Endothelial cell of umbilical vein (primary cell): ENCODE results near the gene OLFML2A. TPM values are rescaled to one million over a fixed set of nuclear protein-coding genes. Genes with fewer than 3 reads are reported as not detected.

ENCODE experiments used
- BruUV-seq: library from RNA; stranded (reverse); fragments of 400-500 nt; replicated peaks from 2 replicates; lab custom pipeline; 2021; lab: Mats Ljungman, UMichigan
- CTCF ChIA-PET: fragments of 300-600, 350-600 bp; sonication (Branson Sonifier 250); formaldehyde crosslinking; loops from one replicate; lab custom pipeline; 2021; ENCODE audit warnings: antibody characterized with exemption, inconsistent platforms; lab: Charles Lee
- POLR2A ChIA-PET: fragments of 300-600, 350-600 bp; sonication (Branson Sonifier 250); formaldehyde crosslinking; loops from one replicate; lab custom pipeline; 2021; ENCODE audit warnings: antibody characterized with exemption, inconsistent platforms; lab: Charles Lee
- DNase-seq: peaks from one replicate; pipeline ENCODE4 v3.0.0-alpha.2; 2011; ENCODE audit warnings: low read depth, low spot score
- FAIRE-seq: peaks from 2 replicates; lab custom pipeline; 2011; peaks lifted over from hg19 to GRCh38; lab: Jason Lieb, UNC
- H2AFZ ChIP-seq: 2 replicates; pipeline ENCODE4 v1.6.0; 2012; ENCODE audit warnings: low read depth, low read length, control low read depth, inconsistent platforms
- H3K27ac ChIP-seq: 2 replicates; pipeline ENCODE4 v1.5.1; 2011; ENCODE audit warnings: low read depth, mild to moderate bottlenecking, control low read depth, low read length, moderate library complexity; ENCODE audit not compliant: insufficient read depth
- H3K27me3 ChIP-seq, 2 experiments: 2 replicates each; pipeline versions ENCODE4 v1.6.0 to v1.6.1; 2011; ENCODE audit warnings: low read length in 2 of 2, mixed read lengths in 1 of 2; ENCODE audit not compliant: control insufficient read depth in 2 of 2, insufficient read depth in 2 of 2
- H3K36me3 ChIP-seq, 2 experiments: 2 replicates in 1 of 2; 3 replicates in 1 of 2; pipeline ENCODE4 v1.5.1; 2011; ENCODE audit warnings: low read length in 2 of 2, mild to moderate bottlenecking in 1 of 2, moderate library complexity in 1 of 2; ENCODE audit not compliant: control insufficient read depth in 2 of 2, insufficient read depth in 2 of 2; ENCODE audit errors: extremely low read depth in 1 of 2
- H3K4me1 ChIP-seq: 3 replicates; pipeline ENCODE4 v1.5.1; 2011; ENCODE audit warnings: mild to moderate bottlenecking, low read length; ENCODE audit not compliant: control insufficient read depth, insufficient read depth; ENCODE audit errors: extremely low read depth
- H3K4me2 ChIP-seq: 2 replicates; pipeline ENCODE4 v1.6.1; 2011; ENCODE audit warnings: low read length, control low read depth, mixed read lengths; ENCODE audit not compliant: insufficient read depth
- H3K4me3 ChIP-seq, 3 experiments: fragments of 200-600 bp in 1 of 3; sonication (generic), shearing (Covaris generic) in 1 of 3; replicated peaks in 1 of 3; 2 replicates each; pipeline ENCODE4 v1.5.1; 2011 to 2016; ENCODE audit warnings: control low read depth in 3 of 3, low read length in 3 of 3, mild to moderate bottlenecking in 2 of 3, inconsistent platforms in 1 of 3, low read depth in 1 of 3, moderate library complexity in 1 of 3; ENCODE audit not compliant: insufficient read depth in 1 of 3
- H3K79me2 ChIP-seq: 2 replicates; pipeline ENCODE4 v1.6.0; 2012; ENCODE audit warnings: low read length, inconsistent platforms; ENCODE audit not compliant: control insufficient read depth, insufficient read depth
- H3K9ac ChIP-seq: replicated peaks from 2 replicates; pipeline ENCODE3; 2011; ENCODE audit warnings: low read length, control low read depth; ENCODE audit not compliant: insufficient read depth; ENCODE audit errors: extremely low read depth
- H3K9me1 ChIP-seq: replicated peaks from 3 replicates; pipeline ENCODE4 v1.6.0; 2011; ENCODE audit warnings: mild to moderate bottlenecking, low read length; ENCODE audit not compliant: control insufficient read depth, insufficient read depth; ENCODE audit errors: extremely low read depth
- H3K9me3 ChIP-seq: replicated peaks from 2 replicates; pipeline ENCODE4 v1.5.1; 2012; ENCODE audit warnings: low read length, inconsistent platforms; ENCODE audit not compliant: control insufficient read depth, insufficient read depth
- H4K20me1 ChIP-seq: replicated peaks from 2 replicates; pipeline ENCODE3; 2011; ENCODE audit warnings: mild to moderate bottlenecking, low read length; ENCODE audit not compliant: control insufficient read depth, insufficient read depth; ENCODE audit errors: extremely low read depth
- EZH2 ChIP-seq: IDR thresholded peaks from 2 replicates; pipeline ENCODE4 v1.6.1; 2012; ENCODE audit warnings: borderline replicate concordance, low read depth, mild to moderate bottlenecking, moderate library complexity, low read length, inconsistent platforms; ENCODE audit not compliant: severe bottlenecking
- FOS ChIP-seq: IDR thresholded peaks from 2 replicates; pipeline ENCODE4 v1.6.1; 2011; ENCODE audit warnings: mild to moderate bottlenecking, low read length, moderate library complexity, borderline replicate concordance; ENCODE audit not compliant: insufficient read depth
- GATA2 ChIP-seq: IDR thresholded peaks from 2 replicates; pipeline ENCODE4 v1.7.0; 2011; ENCODE audit warnings: low read depth, mild to moderate bottlenecking, moderate library complexity, mixed read lengths, low read length; ENCODE audit not compliant: insufficient read length, insufficient read depth
- JUN ChIP-seq: IDR thresholded peaks from 2 replicates; pipeline ENCODE4 v1.6.1; 2011; ENCODE audit warnings: borderline replicate concordance, low read depth; ENCODE audit not compliant: insufficient read length, insufficient read depth
- MAX ChIP-seq: IDR thresholded peaks from 2 replicates; pipeline ENCODE4 v1.6.1; 2011; ENCODE audit not compliant: insufficient read depth, insufficient read length
- MYC ChIP-seq: IDR thresholded peaks from one replicate; pipeline ENCODE4 v1.6.1; 2011; ENCODE audit warnings: mild to moderate bottlenecking, low read depth, low read length
- POLR2A ChIP-seq: IDR thresholded peaks from 2 replicates; pipeline ENCODE4 v1.6.1; 2012; ENCODE audit warnings: low read depth, mild to moderate bottlenecking, control low read depth, low read length
- POLR2AphosphoS5 ChIP-seq: IDR thresholded peaks from 2 replicates; pipeline ENCODE4 v1.6.1; 2012; ENCODE audit warnings: low read depth, mild to moderate bottlenecking, control low read depth, low read length, moderate library complexity; ENCODE audit not compliant: insufficient read depth
- dilution Hi-C: fragments of 300-500 bp; cut with MboI; formaldehyde crosslinking; loops from one replicate; pipeline ENCODE4 v1.15.0; 2019; ENCODE audit warnings: low sequenced_read_pairs; ENCODE audit not compliant: extremely low pct_ligation_motif_present
- intact Hi-C: fragments of 100-400 bp; cut with micrococcal nuclease; formaldehyde crosslinking; loops from one replicate; pipeline ENCODE4 v1.10.0; 2022
- polyA plus RNA-seq, 4 experiments: library from polyadenylated mRNA; depleted of rRNA in 3 of 4; stranded (reverse) in 3 of 4; unstranded in 1 of 4; fragments of >200 nt; gene quantifications; 2 replicates each; pipeline versions ENCODE4 v1.2.1 to v1.2.3, GENCODE V29; 2011 to 2012; ENCODE audit warnings: missing spikeins in 1 of 4
- total RNA-seq: library from RNA; stranded (reverse); gene quantifications from 2 replicates; pipeline ENCODE4 v1.2.3, GENCODE V29; 2021
- TF ChIP-seq, protein P1 (sequence below), 2 donors: IDR thresholded peaks; 1 replicate in 1 of 2; 2 replicates in 1 of 2; pipeline ENCODE4 v1.5.1; 2011; ENCODE audit warnings: low read length in 2 of 2, mild to moderate bottlenecking in 2 of 2, moderate library complexity in 2 of 2, control low read depth in 1 of 2, inconsistent platforms in 1 of 2, low read depth in 1 of 2; ENCODE audit not compliant: insufficient read depth in 1 of 2; ENCODE audit errors: extremely low read depth in 1 of 2

Gene OLFML2A
- total and polyA plus RNA-seq, 2 donors (not counting 3 experiments of a cell fraction or from before 2014, with no cell fraction given): 0.92 to 1.1 TPM

- Histone ChIP-seq H3K4me2 (no peak overlapping the region), H3K79me2 (no peaks in the 10 kb centered on the region), H3K4me3 (no peak overlapping the region), H2AFZ (no peak overlapping the region), H3K9ac (no peak overlapping the region), H3K27ac (no peak overlapping the region), H3K4me1 (peaks cover 4% of the 10 kb centered on the region), H3K9me1 (no peaks in the 10 kb centered on the region), H3K36me3 (no peaks in the 10 kb centered on the region), H3K9me3 (no peaks in the 10 kb centered on the region), H4K20me1 (no peaks in the 10 kb centered on the region), H3K27me3 (peaks cover 0 to 3% of the 10 kb centered on the region in 2 experiments)
- DNase-seq (no peak), FAIRE-seq (no peak)
- intact Hi-C loops (no loop called here), dilution Hi-C loops (no loop called here)
- no TSS peak for BruUV-seq
- ChIA-PET CTCF (interaction anchor here (1.1 kb wide), 1 partner anchor 62 kb away, joined by 6 read pairs; the partner anchor contains the start of gene WDR38), POLR2A (no interaction called here)
- TF ChIP-seq MAX (no peak), MYC (no peak), GATA2 (no peak), POLR2AphosphoS5 (no peak), FOS (no peak), JUN (no peak), POLR2A (no peak), EZH2 (no peak)
- TF ChIP-seq, protein P1, sequence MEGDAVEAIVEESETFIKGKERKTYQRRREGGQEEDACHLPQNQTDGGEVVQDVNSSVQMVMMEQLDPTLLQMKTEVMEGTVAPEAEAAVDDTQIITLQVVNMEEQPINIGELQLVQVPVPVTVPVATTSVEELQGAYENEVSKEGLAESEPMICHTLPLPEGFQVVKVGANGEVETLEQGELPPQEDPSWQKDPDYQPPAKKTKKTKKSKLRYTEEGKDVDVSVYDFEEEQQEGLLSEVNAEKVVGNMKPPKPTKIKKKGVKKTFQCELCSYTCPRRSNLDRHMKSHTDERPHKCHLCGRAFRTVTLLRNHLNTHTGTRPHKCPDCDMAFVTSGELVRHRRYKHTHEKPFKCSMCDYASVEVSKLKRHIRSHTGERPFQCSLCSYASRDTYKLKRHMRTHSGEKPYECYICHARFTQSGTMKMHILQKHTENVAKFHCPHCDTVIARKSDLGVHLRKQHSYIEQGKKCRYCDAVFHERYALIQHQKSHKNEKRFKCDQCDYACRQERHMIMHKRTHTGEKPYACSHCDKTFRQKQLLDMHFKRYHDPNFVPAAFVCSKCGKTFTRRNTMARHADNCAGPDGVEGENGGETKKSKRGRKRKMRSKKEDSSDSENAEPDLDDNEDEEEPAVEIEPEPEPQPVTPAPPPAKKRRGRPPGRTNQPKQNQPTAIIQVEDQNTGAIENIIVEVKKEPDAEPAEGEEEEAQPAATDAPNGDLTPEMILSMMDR (IDR thresholded peaks at IDR 0.05; ENCODE audit: extremely low read depth in 1 of 2, insufficient read depth in 1 of 2, low read depth in 1 of 2, low read length in 2 of 2): no peak
These were observed 14.0 kb downstream of the OLFML2A start for GRCh38 chr9:124790801-124791505.
